Neural progenitor cell (in vitro differentiated cells): ENCODE data around the gene CDAN1.

Experiments
- CTCF ChIP-seq: fragments of 200-600 bp; sonication (generic); IDR thresholded peaks from 2 replicates; pipeline ENCODE4 v1.5.1; 2017; ENCODE audit warnings: antibody characterized with exemption, mild to moderate bottlenecking
- EZH2phosphoT487 ChIP-seq: fragments of 200-600 bp; sonication (generic); IDR thresholded peaks from 2 replicates; pipeline ENCODE4 v1.6.1; 2017; ENCODE audit warnings: antibody characterized with exemption

GRCh38 chr15:42749266-42749665 is 12.3 kb upstream of the CDAN1 start:
- TF ChIP-seq CTCF (no peak), EZH2phosphoT487 (no peak)
